Adrenal gland (tissue), 19 donors: Measurements from ENCODE around the gene AGAP3. TPM values are rescaled to one million over a fixed set of nuclear protein-coding genes. Genes with fewer than 3 reads are reported as not detected.

Experiments
- DNase-seq, 7 donors: peaks; one replicate each; pipeline ENCODE4 v3.0.0-alpha.2; 2019 to 2020
- H3K27ac ChIP-seq, 5 donors: fragments of 200-600 bp; sonication (generic) in 4 of 5; 1 replicate in 3 of 5; 2 replicates in 2 of 5; pipeline versions ENCODE4 v1.5.1 to v1.8.0; 2016 to 2020; ENCODE audit warnings: mild to moderate bottlenecking in 1 of 5
- H3K27me3 ChIP-seq: fragments of 200-600 bp; 2 replicates; pipeline ENCODE4 v1.8.0; 2021
- H3K36me3 ChIP-seq, 2 donors: fragments of 200-600 bp; replicated peaks in 1 of 2; 1 replicate in 1 of 2; 2 replicates in 1 of 2; pipeline versions ENCODE4 v1.5.1 to v1.8.0; 2018 to 2022
- H3K4me1 ChIP-seq, 2 donors: fragments of 200-600 bp; replicated peaks in 1 of 2; 1 replicate in 1 of 2; 2 replicates in 1 of 2; pipeline versions ENCODE4 v1.5.1 to v1.8.0; 2018 to 2021
- H3K4me3 ChIP-seq, 4 donors: fragments of 200-600 bp; sonication (generic) in 3 of 4; one replicate each; pipeline ENCODE4 v1.5.1; 2016 to 2018
- H3K9me3 ChIP-seq, 3 donors: fragments of 200-600 bp; sonication (generic) in 1 of 3; replicated peaks in 1 of 3; 1 replicate in 2 of 3; 2 replicates in 1 of 3; pipeline versions ENCODE4 v1.5.1 to v1.8.0; 2016 to 2021
- POLR2A ChIP-seq, 2 donors: fragments of 450-650 bp; IDR thresholded peaks; one replicate each; pipeline ENCODE4 v1.6.1; 2017; ENCODE audit warnings: antibody characterized with exemption in 2 of 2, mild to moderate bottlenecking in 2 of 2, moderate library complexity in 1 of 2
- WGBS, 4 donors: extraction: QIAGEN DNeasy Blood & Tissue Kit in 2 of 4; methylation state at CpG; one replicate each; pipeline versions ENCODE4 v1.1.5 to v1.1.7; 2013 to 2017; 5-methylcytosine and 5-hydroxymethylcytosine counted together
- intact Hi-C, 2 donors: fragments of 100-400 bp; cut with DNase I; formaldehyde crosslinking; loops; one replicate each; pipeline versions ENCODE4 v1.14.1 to v1.15.0; 2022 to 2023
- long read RNA-seq, 10 donors: library from polyadenylated mRNA in 3 of 10; unstranded in 2 of 10; stranded (forward) in 1 of 10; transcript quantifications; one replicate each; pipeline ENCODE4 v2.0.0 and lab custom pipeline, GENCODE V29; 2021 to 2026
- polyA plus RNA-seq, 3 donors: library from polyadenylated mRNA; stranded (reverse); fragments of 200-250 nt in 2 of 3; fragments of 350-450 nt in 1 of 3; fragmentation: Illumina TruSeq in 1 of 3; extraction: RNeasy Lipid Tissue Mini Kit (QIAGEN cat#74804) in 1 of 3; gene quantifications; one replicate each; pipeline ENCODE4 v1.2.3, GENCODE V29; 2013 to 2014
- total RNA-seq, 9 donors: library from RNA; depleted of rRNA in 4 of 9; stranded (reverse); fragments of >200 nt in 4 of 9; fragments of 120-200 nt in 1 of 9; fragmentation: NEBNext Ultra II Directional in 1 of 9; extraction: Animal tissue kit (Norgen Biotek cat#: 25700) in 1 of 9; gene quantifications; one replicate each; pipeline versions ENCODE4 v1.1.0 to v1.2.4, GENCODE V29; 2013 to 2023
- TF ChIP-seq, protein P1 (sequence below), 6 experiments: fragments of 450-650 bp in 4 of 6; fragments of 200-600 bp in 2 of 6; sonication (generic) in 1 of 6; IDR thresholded peaks; 1 replicate in 5 of 6; 2 replicates in 1 of 6; pipeline versions ENCODE4 v1.5.1 to v1.8.0; 2016 to 2021; ENCODE audit warnings: antibody characterized with exemption in 6 of 6, mild to moderate bottlenecking in 2 of 6, moderate library complexity in 1 of 6
- donor health status: healthy with polysubstance abuse.
- donor health status: Bipolar disorder and iron deficiency.
- donor health status: DM: yes; HTN: yes; CAD: no.
- donor health status: DM: no; HTN: no; CAD: no.
- donor health status: DM: no; HTN: no; CAD: no.
- donor health status: DM: yes; HTN: yes; CAD: no.

Gene AGAP3
- total RNA-seq (100 to 1,000 TPM in 1 of 9 donors, 10 to 100 TPM in 8; 17.2 to 105 (median 49.1) TPM), polyA plus RNA-seq (100 to 1,000 TPM in 2 of 3 donors, 10 to 100 TPM in 1; 18.3 to 236 (median 111) TPM)
- long read RNA-seq, donor 1, partial matches to known transcripts, result 6 of 6 reads
- long read RNA-seq, donor 1, other reads (novel, unspliced or antisense), result 0 of 6 reads
- long read RNA-seq, donor 2, partial matches to known transcripts, result 9 of 9 reads
- long read RNA-seq, donor 2, other reads (novel, unspliced or antisense), result 0 of 9 reads
- long read RNA-seq, donor 3, partial matches to known transcripts, result 10 of 10 reads
- long read RNA-seq, donor 3, other reads (novel, unspliced or antisense), result 0 of 10 reads
- long read RNA-seq, donor 4, partial matches to known transcripts, result 1 of 3 reads
- long read RNA-seq, donor 4, other reads (novel, unspliced or antisense), result 2 of 3 reads
- long read RNA-seq, donor 5, transcript AGAP3-211 (9 exons, 2,039 nt), result minor isoform, 11 of 98 reads
- long read RNA-seq, donor 5, transcript AGAP3-202 (18 exons, 3,225 nt), result major isoform, 25 of 98 reads
- long read RNA-seq, donor 5, partial matches to known transcripts, result 26 of 98 reads
- long read RNA-seq, donor 5, other reads (novel, unspliced or antisense), result 35 of 98 reads
- long read RNA-seq, donor 6, partial matches to known transcripts, result 1 of 3 reads
- long read RNA-seq, donor 6, other reads (novel, unspliced or antisense), result 1 of 3 reads
- long read RNA-seq, donor 7, result 0 reads
- long read RNA-seq, donor 8, partial matches to known transcripts, result 11 of 13 reads
- long read RNA-seq, donor 8, other reads (novel, unspliced or antisense), result 0 of 13 reads
- long read RNA-seq, donor 9, partial matches to known transcripts, result 0 of 1 reads
- long read RNA-seq, donor 9, other reads (novel, unspliced or antisense), result 0 of 1 reads
- long read RNA-seq, donor 10, partial matches to known transcripts, result 0 of 3 reads
- long read RNA-seq, donor 10, other reads (novel, unspliced or antisense), result 0 of 3 reads

DNA sequence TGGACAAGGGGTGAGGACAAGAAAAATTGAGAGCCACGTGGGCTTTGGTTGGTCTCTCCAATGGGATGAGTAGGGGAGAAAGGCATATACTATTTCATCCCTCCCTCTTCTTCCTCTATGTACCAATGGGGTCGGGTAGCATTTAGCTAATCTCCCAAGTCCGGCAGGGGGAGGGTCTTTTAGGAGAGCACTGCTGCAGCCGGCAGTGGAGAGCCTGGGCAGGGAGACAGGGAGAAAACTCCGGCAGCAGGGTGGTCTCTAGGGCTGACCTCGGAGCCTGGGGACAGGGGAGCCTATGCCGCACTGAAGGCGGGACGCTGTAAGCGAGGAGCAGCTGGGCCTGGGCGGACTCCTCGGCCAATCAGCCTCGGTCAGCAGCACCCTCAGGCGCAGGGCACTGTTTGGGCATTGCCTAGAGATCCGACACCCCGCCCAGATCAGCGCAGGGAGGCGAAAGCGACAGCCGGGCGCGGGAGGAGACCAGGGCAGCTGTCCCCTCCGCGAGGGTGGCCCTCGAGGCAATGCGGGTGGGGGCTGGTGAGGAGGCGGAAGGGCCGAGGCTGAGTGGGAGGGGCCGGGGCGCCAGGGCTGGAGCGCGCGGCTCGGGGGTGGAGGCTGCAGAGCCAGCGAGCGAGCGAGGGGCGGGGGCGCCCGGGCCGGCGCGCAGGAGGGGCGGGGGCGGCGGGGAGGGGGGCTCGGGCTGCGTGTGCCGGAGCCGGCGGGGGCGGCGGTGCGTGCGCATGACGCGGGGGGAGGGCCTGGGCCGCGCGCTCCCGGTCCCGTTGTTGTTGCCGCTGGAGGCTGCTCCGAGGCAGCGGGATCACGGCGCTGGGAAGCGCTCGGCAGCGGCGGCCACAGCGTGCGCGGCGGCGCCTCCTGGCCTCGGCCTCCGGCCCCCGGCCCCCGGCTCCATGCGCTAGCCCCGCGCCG is at the start of gene AGAP3:
Gene AGAP3, plus strand, starts transcription at position 785 of the 930 bp plus-strand sequence. CDS start 267 bp downstream, outside the sequence.
- peak within 1 kb of the TSS; percentile 29 to 85 (median 51) for H3K4me3 ChIP-seq
- peak; percentile 91 to 95 (median 91) for DNase-seq
- no peaks in the 10 kb centered on the region for H3K27me3 ChIP-seq
- H3K36me3 ChIP-seq, result no peaks in the 10 kb centered on the region
- peak within 1 kb of the TSS; percentile 75 to 95 (median 79) for H3K27ac ChIP-seq
- peaks cover 46 to 71% of the 10 kb centered on the region in 2 donors for H3K4me1 ChIP-seq
- intact Hi-C loops, result no loop called here
- WGBS, 4 donors, result 0 to 1% (median 0%) methylated on average over 6 to 80 of the region's 84 CpGs
- TF ChIP-seq, protein P1, sequence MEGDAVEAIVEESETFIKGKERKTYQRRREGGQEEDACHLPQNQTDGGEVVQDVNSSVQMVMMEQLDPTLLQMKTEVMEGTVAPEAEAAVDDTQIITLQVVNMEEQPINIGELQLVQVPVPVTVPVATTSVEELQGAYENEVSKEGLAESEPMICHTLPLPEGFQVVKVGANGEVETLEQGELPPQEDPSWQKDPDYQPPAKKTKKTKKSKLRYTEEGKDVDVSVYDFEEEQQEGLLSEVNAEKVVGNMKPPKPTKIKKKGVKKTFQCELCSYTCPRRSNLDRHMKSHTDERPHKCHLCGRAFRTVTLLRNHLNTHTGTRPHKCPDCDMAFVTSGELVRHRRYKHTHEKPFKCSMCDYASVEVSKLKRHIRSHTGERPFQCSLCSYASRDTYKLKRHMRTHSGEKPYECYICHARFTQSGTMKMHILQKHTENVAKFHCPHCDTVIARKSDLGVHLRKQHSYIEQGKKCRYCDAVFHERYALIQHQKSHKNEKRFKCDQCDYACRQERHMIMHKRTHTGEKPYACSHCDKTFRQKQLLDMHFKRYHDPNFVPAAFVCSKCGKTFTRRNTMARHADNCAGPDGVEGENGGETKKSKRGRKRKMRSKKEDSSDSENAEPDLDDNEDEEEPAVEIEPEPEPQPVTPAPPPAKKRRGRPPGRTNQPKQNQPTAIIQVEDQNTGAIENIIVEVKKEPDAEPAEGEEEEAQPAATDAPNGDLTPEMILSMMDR (IDR thresholded peaks at IDR 0.05), result peak in 1 of 6 experiments; percentile 4
- TF ChIP-seq POLR2A (IDR thresholded peaks at IDR 0.05), result peak; percentile 40 to 85
- H3K9me3 ChIP-seq, result no peaks in the 10 kb centered on the region

DNA sequence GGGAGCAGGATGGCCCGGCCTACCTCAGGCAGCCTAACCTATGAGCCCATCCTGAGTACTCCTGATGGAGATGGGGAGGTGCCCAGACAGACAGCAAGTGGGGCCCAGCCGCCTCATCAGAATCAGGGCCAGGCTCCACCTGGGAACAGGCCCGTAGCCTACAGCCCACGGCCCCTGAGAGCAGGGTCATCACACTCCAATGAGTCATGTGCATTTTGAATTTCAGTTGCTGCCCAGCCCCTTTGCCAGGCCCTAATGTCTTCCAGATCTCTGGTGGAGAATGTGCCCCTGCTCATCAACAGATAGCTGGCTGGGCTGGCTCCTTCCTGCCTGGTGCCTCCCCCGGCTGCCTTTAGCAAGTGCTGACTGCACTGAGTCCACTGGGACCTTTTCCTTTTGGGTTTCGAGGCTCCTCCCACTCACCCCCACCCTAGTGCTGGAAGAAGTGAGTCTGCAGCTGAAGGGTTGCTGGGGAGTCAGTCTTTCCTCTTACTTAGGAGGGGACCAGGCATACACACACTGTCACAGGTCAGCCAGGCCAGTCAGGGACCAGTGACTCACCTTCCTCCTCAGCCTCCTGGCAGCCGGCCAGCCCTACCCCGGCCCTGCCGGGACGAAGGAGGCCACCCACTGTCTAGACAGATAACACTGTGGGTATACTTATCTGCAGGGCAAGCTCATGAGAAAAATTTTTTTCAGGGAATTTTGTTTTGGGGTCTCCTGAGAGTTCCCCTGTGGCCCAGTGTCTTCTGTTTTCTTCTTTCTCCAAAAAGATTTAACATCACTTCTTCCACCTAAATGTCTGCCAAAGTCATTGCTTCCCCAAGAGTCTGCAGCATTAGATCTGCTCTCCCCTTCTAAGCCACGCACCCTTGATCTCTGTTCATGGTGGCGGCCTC is 47.1 kb upstream of the AGAP3 start:
- Histone ChIP-seq H3K4me1 (peaks cover 13 to 17% of the 10 kb centered on the region in 2 donors), H3K4me3 (no peak overlapping the region), H3K9me3 (no peaks in the 10 kb centered on the region), H3K27me3 (no peaks in the 10 kb centered on the region), H3K27ac (peak overlapping the region in 4 of 5 donors; percentile 62 to 89 (median 79)), H3K36me3 (peaks cover 0 to 39% of the 10 kb centered on the region in 2 donors)
- WGBS, 4 donors, result 15 to 30% (median 22%) methylated on average over 8 to 12 of the region's 12 CpGs
- intact Hi-C loops, result no loop called here
- TF ChIP-seq POLR2A (IDR thresholded peaks at IDR 0.05), result peak in 1 of 2 donors; percentile 75
- TF ChIP-seq, protein P1 (IDR thresholded peaks at IDR 0.05), result no peak
- peak; percentile 91 to 97 (median 95) for DNase-seq

DNA sequence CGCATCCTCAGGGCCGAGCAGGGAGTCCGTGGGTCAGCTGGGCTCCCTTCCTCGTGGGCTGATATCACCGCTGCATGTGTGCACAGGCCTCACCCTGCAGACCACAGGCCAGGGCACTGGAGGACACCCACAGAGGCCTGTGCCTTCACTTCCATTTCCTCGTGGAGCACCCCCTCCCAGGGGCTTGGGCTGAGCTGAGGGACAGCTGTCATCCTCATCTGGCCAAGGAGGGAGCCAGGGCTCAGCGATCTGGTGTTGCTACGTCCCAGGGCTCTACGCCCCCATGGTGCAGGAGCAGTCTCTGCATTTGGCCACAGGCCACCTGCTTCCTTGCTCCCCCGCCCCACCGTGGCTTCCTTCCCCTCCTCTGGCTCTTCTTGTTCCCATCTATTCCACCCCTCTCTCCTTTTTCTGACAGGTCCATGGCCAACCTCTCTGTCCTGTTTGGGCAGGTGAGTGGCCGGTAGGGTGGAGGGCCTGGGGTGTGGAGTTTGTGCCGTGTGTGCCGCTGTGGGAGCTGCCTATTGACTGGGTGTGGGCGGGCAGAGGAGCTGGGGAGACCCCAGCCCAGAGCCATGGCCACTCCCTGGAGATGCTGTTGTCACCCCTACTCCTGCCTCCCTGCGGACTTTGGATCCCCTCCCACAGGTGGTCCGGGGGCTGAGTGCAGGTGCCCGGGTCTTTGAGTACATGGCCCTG is 46.3 kb upstream of the AGAP3 start:
- Histone ChIP-seq H3K9me3 (no peaks in the 10 kb centered on the region), H3K4me1 (peaks cover 13 to 17% of the 10 kb centered on the region in 2 donors), H3K4me3 (no peak overlapping the region), H3K36me3 (peaks cover 0 to 37% of the 10 kb centered on the region in 2 donors), H3K27me3 (no peaks in the 10 kb centered on the region), H3K27ac (peak overlapping the region in 2 of 5 donors; percentile 87 to 89)
- WGBS, 4 donors, result 60 to 67% (median 64%) methylated on average over 14 to 18 of the region's 18 CpGs
- no peak for TF ChIP-seq POLR2A (IDR thresholded peaks at IDR 0.05)
- TF ChIP-seq, protein P1 (IDR thresholded peaks at IDR 0.05), result no peak
- DNase-seq, result no peak
- intact Hi-C loops, result no loop called here
